Endothelial cell (in vitro differentiated cells): ENCODE measurements around the gene RAPGEF5. TPM values are rescaled to one million over a fixed set of nuclear protein-coding genes. Genes with fewer than 3 reads are reported as not detected.

Experiments used
- DNase-seq: peaks from one replicate; pipeline ENCODE4 v3.0.0; 2021; ENCODE audit warnings: low spot score
- H3K27ac Mint-ChIP-seq: one replicate; pipeline ENCODE4 v1.8.0; 2021; ENCODE audit warnings: mixed read lengths, inconsistent platforms; ENCODE audit not compliant: unreplicated experiment
- H3K27me3 Mint-ChIP-seq: one replicate; pipeline ENCODE4 v1.8.0; 2021; ENCODE audit warnings: mild to moderate bottlenecking, moderate library complexity, mixed read lengths, inconsistent platforms; ENCODE audit not compliant: unreplicated experiment
- H3K36me3 Mint-ChIP-seq: one replicate; pipeline ENCODE4 v1.8.0; 2021; ENCODE audit warnings: mild to moderate bottlenecking, low read depth, mixed read lengths, inconsistent platforms; ENCODE audit not compliant: unreplicated experiment
- H3K4me1 Mint-ChIP-seq: one replicate; pipeline ENCODE4 v1.8.0; 2021; ENCODE audit warnings: mild to moderate bottlenecking, mixed read lengths, inconsistent platforms; ENCODE audit not compliant: unreplicated experiment
- H3K4me3 Mint-ChIP-seq: one replicate; pipeline ENCODE4 v1.8.0; 2021; ENCODE audit warnings: mild to moderate bottlenecking, mixed read lengths, inconsistent platforms; ENCODE audit not compliant: unreplicated experiment
- H3K9me3 Mint-ChIP-seq: one replicate; pipeline ENCODE4 v1.8.0; 2021; ENCODE audit warnings: mixed read lengths, inconsistent platforms; ENCODE audit not compliant: unreplicated experiment
- total RNA-seq: library from RNA; stranded (reverse); fragmentation: NEBNext Ultra II Directional; extraction: Animal tissue kit (Norgen Biotek cat#: 25700); gene quantifications from one replicate; pipeline ENCODE4 v1.2.1, GENCODE V29; 2021; ENCODE audit not compliant: unreplicated experiment
- TF ChIP-seq, protein P1 (sequence below): fragments of 200-600 bp; sonication (generic); IDR thresholded peaks from one replicate; pipeline ENCODE4 v1.5.0; 2021; ENCODE audit warnings: antibody characterized with exemption; ENCODE audit not compliant: unreplicated experiment

RAPGEF5 gene
- total RNA-seq, 1 donor from 2014 or later, result 135 TPM

DNA sequence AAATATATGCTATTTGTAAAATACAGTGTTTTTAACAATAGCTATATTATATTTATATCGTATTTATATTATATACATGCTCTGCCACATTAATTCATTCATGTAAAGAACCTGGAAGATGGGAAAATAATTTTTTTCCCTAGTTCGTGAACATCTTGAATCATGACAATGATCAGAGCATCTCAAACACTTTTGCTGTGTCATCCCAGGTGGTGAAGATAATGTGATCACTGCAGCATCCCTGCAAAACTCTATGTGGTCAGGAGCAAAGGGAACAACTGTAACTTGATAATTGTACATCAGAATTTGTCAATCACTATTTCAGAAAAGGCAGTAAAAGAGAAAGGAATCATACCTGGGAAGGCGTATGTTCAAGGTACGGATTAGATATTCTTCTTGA lies 39.3 kb downstream of the RAPGEF5 start:
- TF ChIP-seq, protein P1, sequence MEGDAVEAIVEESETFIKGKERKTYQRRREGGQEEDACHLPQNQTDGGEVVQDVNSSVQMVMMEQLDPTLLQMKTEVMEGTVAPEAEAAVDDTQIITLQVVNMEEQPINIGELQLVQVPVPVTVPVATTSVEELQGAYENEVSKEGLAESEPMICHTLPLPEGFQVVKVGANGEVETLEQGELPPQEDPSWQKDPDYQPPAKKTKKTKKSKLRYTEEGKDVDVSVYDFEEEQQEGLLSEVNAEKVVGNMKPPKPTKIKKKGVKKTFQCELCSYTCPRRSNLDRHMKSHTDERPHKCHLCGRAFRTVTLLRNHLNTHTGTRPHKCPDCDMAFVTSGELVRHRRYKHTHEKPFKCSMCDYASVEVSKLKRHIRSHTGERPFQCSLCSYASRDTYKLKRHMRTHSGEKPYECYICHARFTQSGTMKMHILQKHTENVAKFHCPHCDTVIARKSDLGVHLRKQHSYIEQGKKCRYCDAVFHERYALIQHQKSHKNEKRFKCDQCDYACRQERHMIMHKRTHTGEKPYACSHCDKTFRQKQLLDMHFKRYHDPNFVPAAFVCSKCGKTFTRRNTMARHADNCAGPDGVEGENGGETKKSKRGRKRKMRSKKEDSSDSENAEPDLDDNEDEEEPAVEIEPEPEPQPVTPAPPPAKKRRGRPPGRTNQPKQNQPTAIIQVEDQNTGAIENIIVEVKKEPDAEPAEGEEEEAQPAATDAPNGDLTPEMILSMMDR, result no peak
- H3K27ac Mint-ChIP-seq, result no peak overlapping the region
- no peaks in the 10 kb centered on the region for H3K27me3 Mint-ChIP-seq
- peaks cover 22% of the 10 kb centered on the region for H3K4me1 Mint-ChIP-seq
- H3K9me3 Mint-ChIP-seq, result no peaks in the 10 kb centered on the region
- DNase-seq, result no peak
- H3K4me3 Mint-ChIP-seq, result no peak overlapping the region
- H3K36me3 Mint-ChIP-seq, result peaks cover 9% of the 10 kb centered on the region

DNA sequence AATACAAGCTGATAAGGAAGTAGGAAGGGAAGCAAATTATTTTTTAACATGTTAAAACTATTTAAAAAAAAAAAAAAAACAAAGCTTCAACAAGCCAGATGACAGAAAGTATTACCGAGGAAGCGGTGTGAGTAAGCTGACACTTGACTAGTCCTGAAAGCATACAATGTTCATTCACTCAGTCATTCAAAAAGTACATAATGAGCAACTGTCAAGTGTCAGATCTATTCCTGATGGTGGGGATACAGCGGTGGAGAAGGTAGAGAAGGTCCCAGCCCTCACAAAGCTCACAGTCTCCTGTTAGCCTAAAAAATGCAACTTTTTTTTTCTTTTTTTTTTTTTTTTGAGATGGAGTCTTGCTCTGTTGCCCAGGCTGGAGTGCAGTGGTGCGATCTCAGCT lies 40.0 kb downstream of the RAPGEF5 start:
- TF ChIP-seq, protein P1, result no peak

DNA sequence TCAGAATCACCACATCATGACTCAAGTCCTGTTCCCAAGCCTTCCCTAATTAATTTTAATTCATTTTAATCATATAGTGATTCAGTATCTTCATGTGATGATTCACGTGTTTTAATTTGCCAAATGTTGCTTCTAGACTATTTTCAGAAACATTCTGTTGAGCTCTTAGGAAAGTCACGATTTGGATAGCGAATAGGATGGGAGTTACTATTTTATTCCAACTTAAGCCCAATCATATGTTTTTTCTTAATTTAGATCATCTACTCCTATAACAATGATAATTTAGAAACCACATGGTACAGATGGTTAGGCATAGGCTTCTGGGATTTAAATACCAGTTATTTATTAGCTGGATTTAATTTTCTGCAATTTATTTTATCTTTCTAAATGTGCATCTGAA lies 49.1 kb downstream of the RAPGEF5 start:
- Mint-ChIP-seq H3K27ac (no peak overlapping the region), H3K36me3 (peaks cover 28% of the 10 kb centered on the region)
- TF ChIP-seq, protein P1, result no peak

More for the DNA sequence above, 40.0 kb downstream of the RAPGEF5 start:
- no peaks in the 10 kb centered on the region for H3K27me3 Mint-ChIP-seq
- no peak for DNase-seq
- no peak overlapping the region for H3K27ac Mint-ChIP-seq
- peaks cover 9% of the 10 kb centered on the region for H3K36me3 Mint-ChIP-seq
- no peaks in the 10 kb centered on the region for H3K9me3 Mint-ChIP-seq
- no peak overlapping the region for H3K4me3 Mint-ChIP-seq
- H3K4me1 Mint-ChIP-seq, result peaks cover 22% of the 10 kb centered on the region

DNA sequence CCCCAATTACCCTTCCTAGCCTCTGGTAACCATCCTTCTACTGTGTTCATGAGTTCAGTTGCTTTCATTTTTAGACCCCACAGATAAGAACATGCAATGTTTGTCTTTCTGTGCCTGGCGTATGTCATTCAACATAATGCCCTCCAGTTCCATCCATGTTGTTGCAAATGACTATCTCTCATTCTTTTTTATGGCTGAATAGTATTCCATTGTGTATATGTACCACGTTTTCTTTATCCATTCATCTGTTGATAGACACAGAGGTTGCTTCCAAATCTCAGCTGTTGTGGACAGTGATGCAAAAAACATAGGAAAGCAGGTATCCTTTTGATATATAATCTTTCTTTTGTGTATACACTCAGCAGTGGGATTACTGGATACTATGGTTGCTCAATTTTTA lies 51.2 kb downstream of the RAPGEF5 start:
- Mint-ChIP-seq H3K9me3 (no peaks in the 10 kb centered on the region), H3K4me3 (no peak overlapping the region), H3K27ac (no peak overlapping the region), H3K4me1 (peaks cover 5% of the 10 kb centered on the region), H3K27me3 (peaks cover 1% of the 10 kb centered on the region), H3K36me3 (peaks cover 28% of the 10 kb centered on the region)
- TF ChIP-seq, protein P1, result no peak
- DNase-seq, result no peak

More for the DNA sequence above, 49.1 kb downstream of the RAPGEF5 start:
- H3K27me3 Mint-ChIP-seq, result peaks cover 1% of the 10 kb centered on the region
- H3K4me1 Mint-ChIP-seq, result peaks cover 5% of the 10 kb centered on the region
- H3K9me3 Mint-ChIP-seq, result no peaks in the 10 kb centered on the region
- H3K4me3 Mint-ChIP-seq, result no peak overlapping the region
- no peak for DNase-seq

DNA sequence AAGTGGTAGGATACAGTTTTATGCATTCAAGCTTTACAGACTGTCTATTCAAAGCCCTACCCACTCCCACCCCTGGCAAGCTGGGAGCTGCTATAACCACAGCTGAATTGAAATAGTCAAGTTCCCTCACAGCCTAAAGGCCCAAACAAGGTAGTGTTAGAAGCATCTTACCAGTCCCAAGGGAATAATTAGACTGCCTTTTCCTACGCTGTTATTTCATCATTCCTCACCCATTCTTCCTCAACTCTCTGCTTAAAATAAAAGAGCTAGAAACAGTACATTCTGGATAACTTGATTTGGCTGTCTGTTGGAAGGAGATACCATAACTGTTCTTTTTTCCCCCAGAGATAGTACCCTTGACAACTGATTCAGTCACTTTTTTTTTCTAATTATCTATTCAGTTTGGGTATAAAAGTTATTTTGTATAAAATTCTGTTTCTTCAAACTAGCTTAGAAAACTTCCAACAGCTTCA lies 54.0 kb downstream of the RAPGEF5 start:
- Mint-ChIP-seq H3K9me3 (no peaks in the 10 kb centered on the region), H3K27ac (no peak overlapping the region), H3K4me1 (peaks cover 5% of the 10 kb centered on the region), H3K4me3 (no peak overlapping the region), H3K36me3 (peaks cover 33% of the 10 kb centered on the region), H3K27me3 (peaks cover 2% of the 10 kb centered on the region)
- TF ChIP-seq, protein P1, result no peak
- DNase-seq, result no peak
